GM12878 (cell line): ENCODE measurements around the gene PDXP. TPM values are rescaled to one million over a fixed set of nuclear protein-coding genes. Genes with fewer than 3 reads are reported as not detected.
A peak's percentile ranks its signal among the peaks of the same experiment; 100 is the strongest.

Source experiments
- ATAC-seq: fragments of 200-7000 bp; cut with Tn5 transposase; 3 replicates; pipeline ENCODE4 v1.9.1; 2020; ENCODE audit warnings: mild to moderate bottlenecking, moderate library complexity
- BruUV-seq: library from RNA; stranded (reverse); fragments of 400-500 nt; replicated peaks from 2 replicates; lab custom pipeline; 2021; lab: Mats Ljungman, UMichigan
- CTCF ChIA-PET: fragments of 300-600 bp; sonication (Branson Sonifier 250); formaldehyde crosslinking; extraction: SDS; loops from one replicate; lab custom pipeline; 2021; ENCODE audit warnings: inconsistent platforms; lab: Yijun Ruan, JAX
- POLR2A ChIA-PET: fragments of 350-600 bp; formaldehyde crosslinking; extraction: SDS; loops from one replicate; lab custom pipeline; 2021; ENCODE audit warnings: inconsistent platforms; lab: Charles Lee
- RAD21 ChIA-PET: fragments of 300-600 bp; sonication (Branson Sonifier 250); formaldehyde crosslinking; loops from one replicate; lab custom pipeline; 2023; ENCODE audit warnings: antibody characterized with exemption; ENCODE audit not compliant: unreplicated experiment; lab: Charles Lee
- SMC1A ChIA-PET: fragments of 300-600 bp; sonication (Branson Sonifier 250); formaldehyde crosslinking; loops from one replicate; lab custom pipeline; 2023; ENCODE audit not compliant: unreplicated experiment, uncharacterized antibody; lab: Charles Lee
- DNase-seq: peaks from one replicate; pipeline ENCODE4 v3.0.0-alpha.2; 2011; ENCODE audit warnings: low read depth, low spot score
- FAIRE-seq: peaks from 3 replicates; lab custom pipeline; 2011; peaks lifted over from hg19 to GRCh38; lab: Jason Lieb, UNC
- H2AFZ ChIP-seq: 2 replicates; pipeline ENCODE4 v1.6.0; 2011; ENCODE audit warnings: low read depth, low read length, control low read depth; ENCODE audit not compliant: control insufficient read depth
- H3K27ac ChIP-seq: 2 replicates; pipeline ENCODE4 v1.5.1; 2011; ENCODE audit warnings: control low read depth; ENCODE audit not compliant: control insufficient read depth, insufficient read depth
- H3K27me3 ChIP-seq, 2 experiments: replicated peaks in 1 of 2; 2 replicates each; pipeline versions ENCODE4 v1.6.0 to v1.6.1; 2011; ENCODE audit warnings: low read length in 1 of 2; ENCODE audit not compliant: control insufficient read depth in 2 of 2, insufficient read depth in 2 of 2
- H3K36me3 ChIP-seq, 2 experiments: 2 replicates each; pipeline ENCODE4 v1.5.1; 2011; ENCODE audit warnings: low read length in 1 of 2; ENCODE audit not compliant: control insufficient read depth in 2 of 2, insufficient read depth in 2 of 2
- H3K4me1 ChIP-seq: 2 replicates; pipeline ENCODE4 v1.6.1; 2011; ENCODE audit warnings: mild to moderate bottlenecking, low read length, moderate library complexity, mixed read lengths; ENCODE audit not compliant: control insufficient read depth, insufficient read depth
- H3K4me2 ChIP-seq: 2 replicates; pipeline ENCODE4 v1.6.0; 2011; ENCODE audit warnings: control low read depth; ENCODE audit not compliant: control insufficient read depth, insufficient read depth
- H3K4me3 ChIP-seq: fragments of 200-600 bp; sonication (generic); 2 replicates; pipeline ENCODE4 v1.5.1; 2016
- H3K79me2 ChIP-seq: 2 replicates; pipeline ENCODE4 v1.6.0; 2011; ENCODE audit warnings: low read length; ENCODE audit not compliant: control insufficient read depth, insufficient read depth
- H3K9ac ChIP-seq: 2 replicates; pipeline ENCODE4 v1.8.0; 2011; ENCODE audit warnings: low read length, control low read depth, mixed read lengths; ENCODE audit not compliant: control insufficient read depth, insufficient read depth
- H3K9me3 ChIP-seq: replicated peaks from 3 replicates; pipeline ENCODE4 v1.5.1; 2011; ENCODE audit warnings: mild to moderate bottlenecking, low read length; ENCODE audit not compliant: control insufficient read depth, insufficient read depth
- H4K20me1 ChIP-seq: 2 replicates; pipeline ENCODE4 v1.6.0; 2011; ENCODE audit not compliant: control insufficient read depth, insufficient read depth
- BACH1 ChIP-seq: fragments of 450-650 bp; IDR thresholded peaks from 2 replicates; pipeline ENCODE4 v1.6.1; 2017; ENCODE audit warnings: mild to moderate bottlenecking, borderline replicate concordance
- ELK1 ChIP-seq: IDR thresholded peaks from 2 replicates; pipeline ENCODE4 v1.6.1; 2012; ENCODE audit warnings: low read depth, low read length, improper control_type of control experiment
- EP300 ChIP-seq, 2 experiments: fragments of 150-350 bp in 1 of 2; IDR thresholded peaks; 2 replicates each; pipeline ENCODE4 v1.6.1; 2011 to 2012; ENCODE audit warnings: low read depth in 2 of 2, low read length in 2 of 2, borderline replicate concordance in 1 of 2, improper control_type of control experiment in 1 of 2, inconsistent platforms in 1 of 2; ENCODE audit not compliant: control insufficient read depth in 1 of 2
- FOS ChIP-seq: IDR thresholded peaks from 3 replicates; pipeline ENCODE4 v1.6.1; 2011; ENCODE audit warnings: borderline replicate concordance; ENCODE audit not compliant: insufficient read length; ENCODE audit errors: extremely low read depth
- HCFC1 ChIP-seq: fragments of 150-350 bp; IDR thresholded peaks from 2 replicates; pipeline ENCODE4 v1.6.1; 2014; ENCODE audit warnings: low read length
- MXI1 ChIP-seq: fragments of 150-350 bp; IDR thresholded peaks from 2 replicates; pipeline ENCODE4 v1.6.1; 2011; ENCODE audit warnings: low read depth, mild to moderate bottlenecking, inconsistent platforms, low read length, improper control_type of control experiment
- MYB ChIP-seq: fragments of 150-350 bp; IDR thresholded peaks from 2 replicates; pipeline ENCODE4 v1.6.1; 2014; ENCODE audit warnings: mild to moderate bottlenecking, low read depth, low read length, borderline replicate concordance
- NBN ChIP-seq: fragments of 450-650 bp; IDR thresholded peaks from 2 replicates; pipeline ENCODE4 v1.6.1; 2016
- NFIC ChIP-seq: IDR thresholded peaks from 2 replicates; pipeline ENCODE4 v1.6.1; 2012; ENCODE audit warnings: low read depth, mild to moderate bottlenecking, inconsistent platforms, low read length, moderate library complexity
- NKRF ChIP-seq: fragments of 450-650 bp; conservative IDR thresholded peaks from 2 replicates; pipeline ENCODE4 v1.6.1; 2017; ENCODE audit warnings: mild to moderate bottlenecking, moderate library complexity
- RELA ChIP-seq: fragments of 450-650 bp; IDR thresholded peaks from 2 replicates; pipeline ENCODE4 v1.8.0; 2014; ENCODE audit warnings: borderline replicate concordance; ENCODE audit not compliant: partially characterized antibody
- SMARCA5 ChIP-seq: fragments of 450-650 bp; IDR thresholded peaks from 2 replicates; pipeline ENCODE4 v1.6.1; 2017; ENCODE audit warnings: mild to moderate bottlenecking
- SRF ChIP-seq, 2 experiments: IDR thresholded peaks; 2 replicates each; pipeline ENCODE4 v1.6.1; 2011; ENCODE audit warnings: low read depth in 2 of 2, low read length in 2 of 2, mild to moderate bottlenecking in 1 of 2, moderate library complexity in 1 of 2
- TCF3 ChIP-seq: IDR thresholded peaks from 2 replicates; pipeline ENCODE4 v1.6.1; 2012; ENCODE audit warnings: low read depth, mild to moderate bottlenecking, low read length, borderline replicate concordance; ENCODE audit not compliant: insufficient read depth
- USF1 ChIP-seq: IDR thresholded peaks from 2 replicates; pipeline ENCODE4 v1.6.1; 2011; ENCODE audit warnings: borderline replicate concordance, low read depth, mild to moderate bottlenecking, moderate library complexity, mixed read lengths, low read length; ENCODE audit not compliant: insufficient read depth; ENCODE audit errors: extremely low read length
- WGBS: methylation state at CpG from one replicate; pipeline ENCODE4 v1.1.6; 2016; ENCODE audit warnings: low lambda C conversion rate; ENCODE audit not compliant: insufficient replicate concordance, insufficient coverage; ENCODE audit errors: missing lambda C conversion rate; 5-methylcytosine and 5-hydroxymethylcytosine counted together
- in situ Hi-C: fragments of 300-500 bp; cut with MboI; formaldehyde crosslinking; loops from 9 replicates; pipeline ENCODE4 v1.14.3; 2018; ENCODE audit warnings: mixed read lengths
- intact Hi-C: fragments of 100-400 bp; cut with micrococcal nuclease; formaldehyde crosslinking; loops from one replicate; pipeline ENCODE4 v1.14.2; 2022; ENCODE audit not compliant: unreplicated experiment
- polyA plus RNA-seq, 11 experiments: library from polyadenylated mRNA; depleted of rRNA in 4 of 11; unstranded in 6 of 11; stranded (reverse) in 5 of 11; fragments of >200 nt; fragmentation: Nextera tagmentation in 4 of 11; fragmentation: Illumina TruSeq in 1 of 11; extraction: Ambion mirVana in 4 of 11; extraction: Trizol in 1 of 11; gene quantifications; 1 replicate in 1 of 11; 2 replicates in 10 of 11; pipeline versions ENCODE4 v1.2.1 to v1.2.3, GENCODE V29; 2011 to 2016; ENCODE audit warnings: inconsistent platforms in 2 of 11, missing spikeins in 2 of 11, low read depth in 1 of 11
- total RNA-seq, 4 experiments: library from RNA; depleted of rRNA in 3 of 4; stranded (reverse); fragments of >200 nt in 3 of 4; fragmentation: Illumina TruSeq in 1 of 4; extraction: Trizol in 1 of 4; gene quantifications; 2 replicates each; pipeline versions ENCODE4 v1.2.1 to v1.2.3, GENCODE V29; 2013 to 2021

The PDXP gene
- total and polyA plus RNA-seq, 10 of the 15 experiments (the other 5 are each of a cell fraction or from before 2014, with no cell fraction given) = 4.4 to 56.7 (median 34.6) TPM

GRCh38 chr22:37677493-37677974 lies 19.0 kb downstream of the PDXP start (continued):
- TF ChIP-seq MYB (no peak), TCF3 (no peak), NKRF (peak; percentile 84)

- BruUV-seq = no TSS peak
- ChIA-PET RAD21 (interaction anchor here (1.8 to 5.1 kb wide), 5 partner anchors 18 to 71 kb away, joined by 4 to 112 read pairs (median 30); partner anchors contain the start of genes GGA1 and PDXP), CTCF (interaction anchor here (12.4 to 19.9 kb wide), 4 partner anchors 17 to 71 kb away, joined by 167 to 414 read pairs (median 287); partner anchors contain the start of genes GGA1, PDXP and SH3BP1), SMC1A (interaction anchor here (1.3 to 10.9 kb wide), 3 partner anchors 17 to 52 kb away, joined by 6 to 157 read pairs (median 98); partner anchors contain the start of gene PDXP), POLR2A (interaction anchor here (0.6 to 14.0 kb wide), 3 partner anchors 18 to 1642 kb away, joined by 3 to 209 read pairs (median 49); partner anchors contain the start of genes GGA1 and PDXP)
- no peaks in the 10 kb centered on the region for H3K27me3 ChIP-seq
- H3K4me1 ChIP-seq = peaks cover 27% of the 10 kb centered on the region
- intact Hi-C loops (no loop called here), in situ Hi-C loops (no loop called here)
- peaks cover 30% of the 10 kb centered on the region for H3K79me2 ChIP-seq
- ATAC-seq (no peak), DNase-seq (no peak), FAIRE-seq (no peak)
- no peaks in the 10 kb centered on the region for H3K9me3 ChIP-seq
- H3K4me3 ChIP-seq = peak overlapping the region; percentile 40; the same call in 1 of the 2 replicates
- no peak overlapping the region for H3K9ac ChIP-seq
- H2AFZ ChIP-seq = no peak overlapping the region
- H3K27ac ChIP-seq = no peak overlapping the region
- WGBS = 81% methylated on average over 16 of the region's 18 CpGs
- H3K36me3 ChIP-seq = peaks cover 2% of the 10 kb centered on the region in 2 experiments; a peak in 1 of 4 replicates
- H3K4me2 ChIP-seq = peak overlapping the region; percentile 69
- no peaks in the 10 kb centered on the region for H4K20me1 ChIP-seq
- TF ChIP-seq NFIC (no peak), USF1 (no peak), SMARCA5 (no peak), BACH1 (no peak), MXI1 (no peak), NBN (no peak), HCFC1 (no peak), RELA (no peak), FOS (no peak), ELK1 (no peak), NKRF (no peak), EP300 (IDR thresholded peaks at IDR 0.05; ENCODE audit: borderline replicate concordance in 1 of 2, control insufficient read depth in 1 of 2, low read depth in 2 of 2, low read length in 2 of 2) (no peak), SRF (IDR thresholded peaks at IDR 0.05; ENCODE audit: low read depth in 2 of 2, low read length in 2 of 2) (no peak)
Observed at GRCh38 chr22:37678372-37678771, 19.8 kb downstream of the PDXP start.
